ENCODE results near the gene SCYGR4.

DNA sequence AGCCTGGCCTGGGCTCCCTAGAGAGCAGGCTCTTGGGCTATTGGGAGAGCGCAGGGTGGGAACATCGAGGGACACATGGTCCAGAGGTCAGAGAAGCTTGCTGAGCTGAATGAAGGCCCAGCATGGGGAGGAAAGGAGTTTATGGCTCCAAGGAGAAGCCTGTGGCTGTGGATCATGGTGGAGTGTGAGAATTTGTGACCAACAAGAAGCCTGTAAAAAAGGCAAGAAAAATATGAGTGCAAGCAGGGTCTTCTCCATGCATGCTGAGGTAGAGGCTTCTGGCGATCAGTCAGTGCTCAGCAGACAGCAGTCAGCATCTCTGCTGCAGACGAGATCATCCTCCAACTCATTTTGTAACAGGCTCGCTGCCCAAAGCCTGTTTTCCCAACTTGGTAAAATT, 1.4 kb upstream of the SCYGR4 start:
- TF ChIP-seq HDGF (IDR thresholded peaks at IDR 0.05) (no peak), PML (IDR thresholded peaks at IDR 0.05; ENCODE audit: low read length) (no peak), CBX5 (IDR thresholded peaks at IDR 0.05; ENCODE audit: borderline replicate concordance, low read depth) (no peak)

All from K562 (cell line).